HepG2 (cell line): Measurements from ENCODE around the gene TNFRSF6B. TPM values are rescaled to one million over a fixed set of nuclear protein-coding genes. Genes with fewer than 3 reads are reported as not detected.

Experiments
- ATF7 ChIP-seq, 2 experiments: fragments of 450-650 bp in 1 of 2; sonication (generic) in 1 of 2; formaldehyde crosslinking in 1 of 2; IDR thresholded peaks; 2 replicates each; pipeline versions ENCODE4 v1.4.0 to v1.6.1; 2016 to 2020; ENCODE audit warnings: antibody characterized with exemption in 1 of 2, mild to moderate bottlenecking in 1 of 2, missing genetic modification reagents in 1 of 2
- CEBPB ChIP-seq: IDR thresholded peaks from 2 replicates; pipeline ENCODE4 v1.6.1; 2011; ENCODE audit warnings: low read depth, low read length, improper control_type of control experiment, borderline replicate concordance
- IKZF4 ChIP-seq: sonication (generic); formaldehyde crosslinking; IDR thresholded peaks from 2 replicates; pipeline ENCODE4 v1.5.1; 2020; ENCODE audit warnings: borderline replicate concordance, mild to moderate bottlenecking, low read depth, missing genetic modification reagents; ENCODE audit errors: not compliant biosample characterization
- MAF1 ChIP-seq: sonication (generic); formaldehyde crosslinking; IDR thresholded peaks from 2 replicates; pipeline ENCODE4 v1.5.0; 2020; ENCODE audit warnings: missing genetic modification reagents, borderline replicate concordance
- MED13 ChIP-seq: sonication (generic); formaldehyde crosslinking; IDR thresholded peaks from 2 replicates; pipeline ENCODE4 v1.5.0; 2020; ENCODE audit warnings: missing genetic modification reagents
- MTERF4 ChIP-seq: sonication (generic); formaldehyde crosslinking; IDR thresholded peaks from 2 replicates; pipeline ENCODE4 v1.8.0; 2023; ENCODE audit warnings: mild to moderate bottlenecking, missing genetic modification reagents
- MYNN ChIP-seq: sonication (generic); formaldehyde crosslinking; IDR thresholded peaks from 2 replicates; pipeline ENCODE4 v1.4.0; 2020; ENCODE audit warnings: mild to moderate bottlenecking, low read depth, missing genetic modification reagents
- PHF8 ChIP-seq: sonication (generic); formaldehyde crosslinking; IDR thresholded peaks from 2 replicates; pipeline ENCODE4 v1.5.0; 2020; ENCODE audit warnings: missing genetic modification reagents
- RARG ChIP-seq: sonication (generic); formaldehyde crosslinking; IDR thresholded peaks from 2 replicates; pipeline ENCODE4 v1.4.0; 2020; ENCODE audit warnings: low read depth, mild to moderate bottlenecking, missing genetic modification reagents
- RELA ChIP-seq: sonication (generic); formaldehyde crosslinking; IDR thresholded peaks from 2 replicates; pipeline ENCODE4 v1.4.0; 2020; ENCODE audit warnings: missing genetic modification reagents
- RFX1 ChIP-seq: fragments of 450-650 bp; IDR thresholded peaks from 2 replicates; pipeline ENCODE4 v1.6.1; 2017
- SMAD9 ChIP-seq: sonication (generic); formaldehyde crosslinking; IDR thresholded peaks from 2 replicates; pipeline ENCODE4 v1.5.1; 2020; ENCODE audit warnings: mild to moderate bottlenecking, missing genetic modification reagents
- SOX5 ChIP-seq: IDR thresholded peaks from 2 replicates; pipeline ENCODE4 v1.6.1; 2016; ENCODE audit warnings: borderline replicate concordance
- SPEN ChIP-seq: sonication (generic); formaldehyde crosslinking; IDR thresholded peaks from 2 replicates; pipeline ENCODE4 v1.5.1; 2020; ENCODE audit warnings: low read depth, mild to moderate bottlenecking, missing genetic modification reagents
- TBL1XR1 ChIP-seq: fragments of 150-350 bp; IDR thresholded peaks from 2 replicates; pipeline ENCODE4 v1.6.1; 2014; ENCODE audit warnings: borderline replicate concordance, low read length; ENCODE audit not compliant: partially characterized antibody
- ZBTB21 ChIP-seq: sonication (generic); formaldehyde crosslinking; IDR thresholded peaks from 2 replicates; pipeline ENCODE4 v1.4.0; 2020; ENCODE audit warnings: missing genetic modification reagents
- ZFP36L2 ChIP-seq: sonication (generic); formaldehyde crosslinking; IDR thresholded peaks from 2 replicates; pipeline ENCODE4 v1.4.0; 2020; ENCODE audit warnings: missing genetic modification reagents
- ZFP82 ChIP-seq: sonication (generic); formaldehyde crosslinking; IDR thresholded peaks from 2 replicates; pipeline ENCODE4 v1.5.1; 2020; ENCODE audit warnings: mild to moderate bottlenecking, missing genetic modification reagents, borderline replicate concordance
- ZNF496 ChIP-seq: sonication (generic); formaldehyde crosslinking; IDR thresholded peaks from 2 replicates; pipeline ENCODE4 v1.8.1; 2023; ENCODE audit warnings: mild to moderate bottlenecking, moderate library complexity, missing genetic modification reagents; ENCODE audit not compliant: insufficient replicate concordance
- ZNF556 ChIP-seq: sonication (generic); formaldehyde crosslinking; IDR thresholded peaks from 2 replicates; pipeline ENCODE4 v1.4.0; 2020; ENCODE audit warnings: mild to moderate bottlenecking, missing genetic modification reagents, borderline replicate concordance
- ZNF777 ChIP-seq: sonication (generic); formaldehyde crosslinking; IDR thresholded peaks from 2 replicates; pipeline ENCODE4 v1.4.0; 2020; ENCODE audit warnings: missing genetic modification reagents
- ZZZ3 ChIP-seq: sonication (generic); formaldehyde crosslinking; IDR thresholded peaks from 2 replicates; pipeline ENCODE4 v1.4.0; 2020; ENCODE audit warnings: missing genetic modification reagents, mild to moderate bottlenecking, borderline replicate concordance
- polyA plus RNA-seq, 8 experiments: library from polyadenylated mRNA; depleted of rRNA in 3 of 8; stranded (reverse) in 7 of 8; unstranded in 1 of 8; fragments of >200 nt; fragmentation: Illumina TruSeq in 4 of 8; extraction: Trizol in 4 of 8; gene quantifications; 2 replicates each; pipeline versions ENCODE4 v1.2.1 to v1.2.3, GENCODE V29; 2011 to 2016; ENCODE audit warnings: low read depth in 4 of 8, missing spikeins in 1 of 8, mixed read lengths in 1 of 8; ENCODE audit not compliant: insufficient read depth in 1 of 8
- total RNA-seq, 5 experiments: library from RNA; depleted of rRNA; stranded (reverse); fragments of >200 nt; fragmentation: Illumina TruSeq; extraction: Trizol; gene quantifications; 2 replicates each; pipeline ENCODE4 v1.2.3, GENCODE V29; 2016; ENCODE audit warnings: low read depth in 1 of 5
- TF ChIP-seq, protein P1 (sequence below): sonication (generic); formaldehyde crosslinking; IDR thresholded peaks from 2 replicates; pipeline ENCODE4 v1.5.0; 2020; ENCODE audit warnings: missing genetic modification reagents, mild to moderate bottlenecking, borderline replicate concordance
- TF ChIP-seq, protein P2 (sequence below): IDR thresholded peaks from 2 replicates; pipeline ENCODE4 v1.6.1; 2016; ENCODE audit warnings: mild to moderate bottlenecking
- TF ChIP-seq, protein P3 (sequence below): IDR thresholded peaks from 2 replicates; pipeline ENCODE4 v1.6.1; 2016; ENCODE audit warnings: missing genetic modification reagents, missing compliant biosample characterization

The TNFRSF6B gene
- total and polyA plus RNA-seq, 2 of the 13 experiments (the other 11 are each of a cell fraction or from before 2014, with no cell fraction given) = 0.24 TPM; not detected in 1

GRCh38 chr20:63657937-63658748 is 38.3 kb upstream of the TNFRSF6B start, which contains the start of gene RTEL1 (continued):
- TF ChIP-seq ZFP82 (CRISPR knock-in tag) = peak; percentile 98
- TF ChIP-seq, protein P1, sequence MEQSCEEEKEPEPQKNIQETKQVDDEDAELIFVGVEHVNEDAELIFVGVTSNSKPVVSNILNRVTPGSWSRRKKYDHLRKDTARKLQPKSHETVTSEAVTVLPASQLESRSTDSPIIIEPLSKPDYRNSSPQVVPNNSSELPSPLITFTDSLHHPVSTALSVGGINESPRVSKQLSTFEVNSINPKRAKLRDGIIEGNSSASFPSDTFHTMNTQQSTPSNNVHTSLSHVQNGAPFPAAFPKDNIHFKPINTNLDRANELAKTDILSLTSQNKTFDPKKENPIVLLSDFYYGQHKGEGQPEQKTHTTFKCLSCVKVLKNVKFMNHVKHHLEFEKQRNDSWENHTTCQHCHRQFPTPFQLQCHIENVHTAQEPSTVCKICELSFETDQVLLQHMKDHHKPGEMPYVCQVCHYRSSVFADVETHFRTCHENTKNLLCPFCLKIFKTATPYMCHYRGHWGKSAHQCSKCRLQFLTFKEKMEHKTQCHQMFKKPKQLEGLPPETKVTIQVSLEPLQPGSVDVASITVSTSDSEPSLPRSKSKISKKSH (CRISPR knock-in tag) = peak; percentile 87; the same call in 1 of the 2 replicates
- peak; percentile 89 for TF ChIP-seq ZNF777 (CRISPR knock-in tag)
- no peak for TF ChIP-seq ATF7 (IDR thresholded peaks at IDR 0.05)
- TF ChIP-seq ATF7 (CRISPR knock-in tag; IDR thresholded peaks at IDR 0.05) = 0 out of 2 replicates have a peak, but pooled peaks have one; percentile 20
- no peak for TF ChIP-seq SMAD9 (CRISPR knock-in tag)
- TF ChIP-seq, protein P2, sequence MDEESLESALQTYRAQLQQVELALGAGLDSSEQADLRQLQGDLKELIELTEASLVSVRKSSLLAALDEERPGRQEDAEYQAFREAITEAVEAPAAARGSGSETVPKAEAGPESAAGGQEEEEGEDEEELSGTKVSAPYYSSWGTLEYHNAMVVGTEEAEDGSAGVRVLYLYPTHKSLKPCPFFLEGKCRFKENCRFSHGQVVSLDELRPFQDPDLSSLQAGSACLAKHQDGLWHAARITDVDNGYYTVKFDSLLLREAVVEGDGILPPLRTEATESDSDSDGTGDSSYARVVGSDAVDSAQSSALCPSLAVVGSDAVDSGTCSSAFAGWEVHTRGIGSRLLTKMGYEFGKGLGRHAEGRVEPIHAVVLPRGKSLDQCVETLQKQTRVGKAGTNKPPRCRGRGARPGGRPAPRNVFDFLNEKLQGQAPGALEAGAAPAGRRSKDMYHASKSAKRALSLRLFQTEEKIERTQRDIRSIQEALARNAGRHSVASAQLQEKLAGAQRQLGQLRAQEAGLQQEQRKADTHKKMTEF = peak; percentile 99
- TF ChIP-seq ZBTB21 (CRISPR knock-in tag) = peak; percentile 34; the same call in 1 of the 2 replicates
- TF ChIP-seq TBL1XR1 = no peak
- TF ChIP-seq ZZZ3 (CRISPR knock-in tag) = peak; percentile 97
- TF ChIP-seq IKZF4 (CRISPR knock-in tag) = peak; percentile 11
- TF ChIP-seq ZNF556 (CRISPR knock-in tag) = peak; percentile 96; the same call in 1 of the 2 replicates
- TF ChIP-seq SOX5 (CRISPR knock-in tag) = peak; percentile 22; the same call in 1 of the 2 replicates
- TF ChIP-seq SPEN = peak; percentile 99
- no peak for TF ChIP-seq RFX1
- TF ChIP-seq MTERF4 (CRISPR knock-in tag) = 0 out of 2 replicates have a peak, but pooled peaks have one; percentile 17
- peak; percentile 81; the same call in 1 of the 2 replicates for TF ChIP-seq MED13 (CRISPR knock-in tag)
- peak; percentile 96 for TF ChIP-seq MAF1 (CRISPR knock-in tag)
- TF ChIP-seq PHF8 = peak; percentile 96
- TF ChIP-seq, protein P3, sequence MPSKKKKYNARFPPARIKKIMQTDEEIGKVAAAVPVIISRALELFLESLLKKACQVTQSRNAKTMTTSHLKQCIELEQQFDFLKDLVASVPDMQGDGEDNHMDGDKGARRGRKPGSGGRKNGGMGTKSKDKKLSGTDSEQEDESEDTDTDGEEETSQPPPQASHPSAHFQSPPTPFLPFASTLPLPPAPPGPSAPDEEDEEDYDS = peak; percentile 59
- no peak for TF ChIP-seq RARG (CRISPR knock-in tag)
- no peak for TF ChIP-seq CEBPB
- TF ChIP-seq ZNF496 (CRISPR knock-in tag) = no peak
- TF ChIP-seq RELA = peak; percentile 89; the same call in 1 of the 2 replicates
- TF ChIP-seq MYNN = peak; percentile 92; the same call in 1 of the 2 replicates
- peak; percentile 86 for TF ChIP-seq ZFP36L2 (CRISPR knock-in tag)
